ENCODE data around the gene GABRD. TPM values are rescaled to one million over a fixed set of nuclear protein-coding genes. Genes with fewer than 3 reads are reported as not detected.

Gene GABRD
- total and polyA plus RNA-seq, 2 of the 13 experiments (the other 11 are each of a cell fraction or from before 2014, with no cell fraction given): not detected

DNA sequence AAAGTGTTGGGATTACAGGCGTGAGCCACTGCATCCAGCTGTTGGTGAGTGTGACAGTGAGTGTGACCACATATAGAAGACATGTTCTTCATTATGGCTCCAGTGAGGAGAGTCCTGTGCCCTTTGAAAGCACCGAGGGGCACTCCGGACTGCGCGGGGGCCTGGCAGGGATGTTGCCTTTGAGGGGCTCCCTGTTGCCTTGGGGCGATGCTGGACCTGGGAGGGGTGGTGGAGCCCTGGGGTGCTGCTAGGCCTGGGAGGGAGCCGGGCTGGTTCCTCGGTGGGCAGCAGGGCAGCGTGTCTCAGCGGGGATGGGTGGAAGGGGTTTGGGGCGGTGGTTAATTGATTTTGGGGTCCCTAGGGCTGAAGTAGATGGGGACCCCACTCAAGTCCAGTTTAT lies 41.0 kb upstream of the GABRD start:
- WGBS (ENCODE audit: low lambda C conversion rate): 79% methylated on average over 10 of the region's 11 CpGs
- H3K36me3 ChIP-seq (replicated peaks in 1 of 2; ENCODE audit: control insufficient read depth in 1 of 2, insufficient read depth in 2 of 2, low read length in 2 of 2): no peaks in the 10 kb centered on the region
- H3K4me3 ChIP-seq (replicated peaks in 1 of 3; ENCODE audit: insufficient read depth in 1 of 3, low read depth in 2 of 3, low read length in 3 of 3): no peak overlapping the region
- ATAC-seq (no peak), DNase-seq (ENCODE audit: low spot score) (no peak), FAIRE-seq (no peak)
- no TSS peak for BruUV-seq (replicated peaks)
- in situ Hi-C loops (cut with HindIII; ENCODE audit: extremely low pct_ligation_motif_present, low pct_unique_long_range_greater_than_20kb) (no loop called here), intact Hi-C loops (cut with micrococcal nuclease; ENCODE audit: unreplicated experiment) (no loop called here)
- CTCF ChIA-PET (ENCODE audit: low intra/inter-chr PET ratio, low total read pairs): no interaction called here
- H3K9me3 ChIP-seq (ENCODE audit: low read length): no peaks in the 10 kb centered on the region
- TF ChIP-seq NFKBIZ (CRISPR knock-in tag; IDR thresholded peaks at IDR 0.05) (no peak), ZNF672 (CRISPR knock-in tag; IDR thresholded peaks at IDR 0.05) (no peak), MAFF (IDR thresholded peaks at IDR 0.05; ENCODE audit: low read depth, low read length) (no peak), KDM5A (IDR thresholded peaks at IDR 0.05; ENCODE audit: borderline replicate concordance, low read length) (no peak), SETDB1 (CRISPR knock-in tag; IDR thresholded peaks at IDR 0.05; ENCODE audit: borderline replicate concordance) (no peak), ZNF629 (CRISPR knock-in tag; conservative IDR thresholded peaks at IDR 0.05) (no peak), ARNT (IDR thresholded peaks at IDR 0.05) (no peak), ZNF235 (CRISPR knock-in tag; IDR thresholded peaks at IDR 0.05; ENCODE audit: borderline replicate concordance) (no peak), ISL2 (CRISPR knock-in tag; IDR thresholded peaks at IDR 0.05) (no peak), PAX8 (CRISPR knock-in tag; IDR thresholded peaks at IDR 0.05; ENCODE audit: borderline replicate concordance) (no peak), ZNF234 (CRISPR knock-in tag; conservative IDR thresholded peaks at IDR 0.05) (no peak)
- TF ChIP-seq, protein P1, sequence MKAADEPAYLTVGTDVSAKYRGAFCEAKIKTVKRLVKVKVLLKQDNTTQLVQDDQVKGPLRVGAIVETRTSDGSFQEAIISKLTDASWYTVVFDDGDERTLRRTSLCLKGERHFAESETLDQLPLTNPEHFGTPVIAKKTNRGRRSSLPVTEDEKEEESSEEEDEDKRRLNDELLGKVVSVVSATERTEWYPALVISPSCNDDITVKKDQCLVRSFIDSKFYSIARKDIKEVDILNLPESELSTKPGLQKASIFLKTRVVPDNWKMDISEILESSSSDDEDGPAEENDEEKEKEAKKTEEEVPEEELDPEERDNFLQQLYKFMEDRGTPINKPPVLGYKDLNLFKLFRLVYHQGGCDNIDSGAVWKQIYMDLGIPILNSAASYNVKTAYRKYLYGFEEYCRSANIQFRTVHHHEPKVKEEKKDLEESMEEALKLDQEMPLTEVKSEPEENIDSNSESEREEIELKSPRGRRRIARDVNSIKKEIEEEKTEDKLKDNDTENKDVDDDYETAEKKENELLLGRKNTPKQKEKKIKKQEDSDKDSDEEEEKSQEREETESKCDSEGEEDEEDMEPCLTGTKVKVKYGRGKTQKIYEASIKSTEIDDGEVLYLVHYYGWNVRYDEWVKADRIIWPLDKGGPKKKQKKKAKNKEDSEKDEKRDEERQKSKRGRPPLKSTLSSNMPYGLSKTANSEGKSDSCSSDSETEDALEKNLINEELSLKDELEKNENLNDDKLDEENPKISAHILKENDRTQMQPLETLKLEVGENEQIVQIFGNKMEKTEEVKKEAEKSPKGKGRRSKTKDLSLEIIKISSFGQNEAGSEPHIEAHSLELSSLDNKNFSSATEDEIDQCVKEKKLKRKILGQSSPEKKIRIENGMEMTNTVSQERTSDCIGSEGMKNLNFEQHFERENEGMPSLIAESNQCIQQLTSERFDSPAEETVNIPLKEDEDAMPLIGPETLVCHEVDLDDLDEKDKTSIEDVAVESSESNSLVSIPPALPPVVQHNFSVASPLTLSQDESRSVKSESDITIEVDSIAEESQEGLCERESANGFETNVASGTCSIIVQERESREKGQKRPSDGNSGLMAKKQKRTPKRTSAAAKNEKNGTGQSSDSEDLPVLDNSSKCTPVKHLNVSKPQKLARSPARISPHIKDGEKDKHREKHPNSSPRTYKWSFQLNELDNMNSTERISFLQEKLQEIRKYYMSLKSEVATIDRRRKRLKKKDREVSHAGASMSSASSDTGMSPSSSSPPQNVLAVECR (CRISPR knock-in tag; IDR thresholded peaks at IDR 0.05; ENCODE audit: borderline replicate concordance): no peak
- no peaks in the 10 kb centered on the region for H3K79me2 ChIP-seq (ENCODE audit: insufficient read depth, low read length)
- H2AFZ ChIP-seq (ENCODE audit: low read length): no peak overlapping the region
- POLR2A ChIA-PET: no interaction called here
- H3K9ac ChIP-seq (ENCODE audit: insufficient read depth, low read depth, low read length): no peak overlapping the region
- H3K4me1 ChIP-seq (ENCODE audit: insufficient read depth, low read length): no peaks in the 10 kb centered on the region
- H3K27ac ChIP-seq (ENCODE audit: extremely low read length, insufficient read depth, low read length): no peak overlapping the region
- H4K20me1 ChIP-seq (ENCODE audit: insufficient read depth, low read length): no peaks in the 10 kb centered on the region
- H3K4me2 ChIP-seq (ENCODE audit: low read depth, low read length): no peak overlapping the region
- peaks cover 14 to 42% of the 10 kb centered on the region in 2 experiments; a peak in 4 of 5 replicates for H3K27me3 ChIP-seq (ENCODE audit: control insufficient read depth in 1 of 2, insufficient read depth in 2 of 2, low read length in 2 of 2)

All from HepG2 (cell line).